Superior temporal gyrus (tissue), 1 donor: ENCODE results near the gene ENDOD1.
"Not testable (repeated sequence)": the region's sequence is repeated elsewhere in the genome, so short reads cannot be mapped to it uniquely, and the experiment has no call there.

Source experiments
- DNase-seq: peaks from one replicate; pipeline ENCODE4 v3.0.0-alpha.2; 2016; ENCODE audit errors: extremely low spot score

Gene ENDOD1

GRCh38 chr11:95103701-95104100 is 14.1 kb downstream of the ENDOD1 start:
- no peak for DNase-seq

GRCh38 chr11:95104121-95104830 is 14.6 kb downstream of the ENDOD1 start:
- no peak for DNase-seq

GRCh38 chr11:95104856-95105255 is 15.2 kb downstream of the ENDOD1 start:
- DNase-seq, result no peak

GRCh38 chr11:95108159-95108611 is 18.5 kb downstream of the ENDOD1 start:
- peak; percentile 52 for DNase-seq

GRCh38 chr11:95108671-95109551 is 19.3 kb downstream of the ENDOD1 start:
- no peak for DNase-seq

- DNase-seq, result not testable (repeated sequence)
Observed at GRCh38 chr11:95111471-95111870, 21.8 kb downstream of the ENDOD1 start.

- no peak for DNase-seq
Observed at GRCh38 chr11:95111923-95112540, 22.4 kb downstream of the ENDOD1 start.

- DNase-seq, result no peak
Observed at GRCh38 chr11:95115597-95115996, 26.0 kb downstream of the ENDOD1 start.

- no peak for DNase-seq
Observed at GRCh38 chr11:95119361-95120060, 29.9 kb downstream of the ENDOD1 start.

GRCh38 chr11:95121698-95122097 is 32.1 kb downstream of the ENDOD1 start:
- DNase-seq, result no peak

GRCh38 chr11:95123556-95123955 is 33.9 kb downstream of the ENDOD1 start:
- no peak for DNase-seq

GRCh38 chr11:95128602-95129001 is 39.0 kb downstream of the ENDOD1 start:
- no peak for DNase-seq

GRCh38 chr11:95132956-95133355 is 43.3 kb downstream of the ENDOD1 start:
- DNase-seq, result no peak

GRCh38 chr11:95134491-95134890 is 44.8 kb downstream of the ENDOD1 start:
- peak; percentile 51 for DNase-seq

- DNase-seq, result no peak
Observed at GRCh38 chr11:95135155-95135554, 45.5 kb downstream of the ENDOD1 start.

GRCh38 chr11:95135880-95136279 is 46.2 kb downstream of the ENDOD1 start:
- no peak for DNase-seq

- DNase-seq, result not testable (repeated sequence)
Observed at GRCh38 chr11:95136747-95137146, 47.1 kb downstream of the ENDOD1 start.

- no peak for DNase-seq
Observed at GRCh38 chr11:95137299-95137698, 47.7 kb downstream of the ENDOD1 start.

GRCh38 chr11:95138448-95138847 is 48.8 kb downstream of the ENDOD1 start:
- peak; percentile 70 for DNase-seq

GRCh38 chr11:95140397-95141033 is 50.9 kb downstream of the ENDOD1 start:
- no peak for DNase-seq

GRCh38 chr11:95142431-95142830 is 52.8 kb downstream of the ENDOD1 start:
- no peak for DNase-seq
